ENCODE measurements around the gene UBXN4. TPM values are rescaled to one million over a fixed set of nuclear protein-coding genes. Genes with fewer than 3 reads are reported as not detected.

Gene UBXN4
- total and polyA plus RNA-seq, 2 donors (not counting 1 experiment from before 2014, with no cell fraction given) = 41.7 to 113 TPM

- peaks cover 0 to 9% (median under 1%) of the 10 kb centered on the region in 3 donors for H3K9me3 ChIP-seq (ENCODE audit: control extremely low read depth in 1 of 3, control insufficient read depth in 2 of 3, insufficient read depth in 1 of 3, low read length in 2 of 3)
- H3K79me2 ChIP-seq (ENCODE audit: control insufficient read depth, insufficient read depth, low read length) = no peaks in the 10 kb centered on the region
- 95% methylated on average over 18 of the region's 18 CpGs for WGBS (ENCODE audit: insufficient coverage)
- no peaks in the 10 kb centered on the region for H3K36me3 ChIP-seq (replicated peaks in 1 of 2; ENCODE audit: control extremely low read depth in 1 of 2, control insufficient read depth in 1 of 2, extremely low read depth in 1 of 2, insufficient read depth in 2 of 2, low read length in 1 of 2)
- no peak overlapping the region for H3K27ac ChIP-seq (ENCODE audit: low read length in 2 of 2)
- no peak overlapping the region for H3K9ac ChIP-seq (ENCODE audit: low read length)
- ChIA-PET CTCF (no interaction called here), POLR2A (no interaction called here)
- TF ChIP-seq EZH2 (IDR thresholded peaks at IDR 0.05; ENCODE audit: borderline replicate concordance, insufficient read depth, low read depth, low read length, poor library complexity, severe bottlenecking) (no peak), CTCF (IDR thresholded peaks at IDR 0.05) (no peak)
- H3K27me3 ChIP-seq (replicated peaks in 1 of 4; ENCODE audit: control extremely low read depth in 1 of 4, control insufficient read depth in 3 of 4, insufficient read depth in 4 of 4, low read length in 3 of 4) = no peaks in the 10 kb centered on the region
- no peak overlapping the region for H2AFZ ChIP-seq (ENCODE audit: insufficient read depth, low read depth, low read length, poor library complexity, severe bottlenecking)
- no peak overlapping the region for H3K4me3 ChIP-seq (ENCODE audit: control extremely low read depth in 1 of 5, extremely low read depth in 1 of 5, insufficient read depth in 1 of 5, low read depth in 2 of 5, low read length in 4 of 5)
- peaks cover 6% of the 10 kb centered on the region for H3K4me1 Mint-ChIP-seq
- no peak overlapping the region for H3K4me2 ChIP-seq (replicated peaks; ENCODE audit: low read depth, low read length, poor library complexity, severe bottlenecking)
- no peaks in the 10 kb centered on the region for H4K20me1 ChIP-seq (ENCODE audit: control insufficient read depth, insufficient read depth, low read length, poor library complexity, severe bottlenecking)
- no peak overlapping the region for H3K27ac Mint-ChIP-seq
- H3K27me3 Mint-ChIP-seq = peaks cover 7% of the 10 kb centered on the region
- no peak for DNase-seq
- no peak for ATAC-seq (ENCODE audit: low read depth)
- peaks cover 3% of the 10 kb centered on the region for H3K9me3 Mint-ChIP-seq (ENCODE audit: insufficient read depth)
- H3K4me1 ChIP-seq (ENCODE audit: control insufficient read depth in 2 of 2, insufficient read depth in 2 of 2, low read length in 2 of 2) = peaks cover 0 to 7% of the 10 kb centered on the region in 2 donors
- H3K4me3 Mint-ChIP-seq = no peak overlapping the region
- intact Hi-C loops (cut with micrococcal nuclease) = no loop called here
Observed at GRCh38 chr2:135817466-135817865, 75.8 kb downstream of the UBXN4 start.

GRCh38 chr2:135817951-135818350 is 76.3 kb downstream of the UBXN4 start:
- H3K79me2 ChIP-seq (ENCODE audit: control insufficient read depth, insufficient read depth, low read length) = no peaks in the 10 kb centered on the region
- CTCF ChIA-PET = no interaction called here
- no peak for TF ChIP-seq CTCF (IDR thresholded peaks at IDR 0.05)
- no peaks in the 10 kb centered on the region for H4K20me1 ChIP-seq (ENCODE audit: control insufficient read depth, insufficient read depth, low read length, poor library complexity, severe bottlenecking)
- Mint-ChIP-seq H3K27me3 (peaks cover 7% of the 10 kb centered on the region), H3K4me3 (no peak overlapping the region), H3K27ac (no peak overlapping the region), H3K9me3 (ENCODE audit: insufficient read depth) (peaks cover 7% of the 10 kb centered on the region), H3K4me1 (peaks cover 6% of the 10 kb centered on the region)
- ATAC-seq (ENCODE audit: low read depth) = no peak
- no peak overlapping the region for H3K9ac ChIP-seq (ENCODE audit: low read length)
- no peak overlapping the region for H2AFZ ChIP-seq (ENCODE audit: insufficient read depth, low read depth, low read length, poor library complexity, severe bottlenecking)
- DNase-seq = no peak
- H3K4me1 ChIP-seq (ENCODE audit: control insufficient read depth in 2 of 2, insufficient read depth in 2 of 2, low read length in 2 of 2) = peaks cover 0 to 7% of the 10 kb centered on the region in 2 donors
- no peak overlapping the region for H3K4me3 ChIP-seq (ENCODE audit: control extremely low read depth in 1 of 5, extremely low read depth in 1 of 5, insufficient read depth in 1 of 5, low read depth in 2 of 5, low read length in 4 of 5)
- H3K9me3 ChIP-seq (ENCODE audit: control extremely low read depth in 1 of 3, control insufficient read depth in 2 of 3, insufficient read depth in 1 of 3, low read length in 2 of 3) = peaks cover 0 to 12% (median 5%) of the 10 kb centered on the region in 3 donors
- H3K27me3 ChIP-seq (replicated peaks in 1 of 4; ENCODE audit: control extremely low read depth in 1 of 4, control insufficient read depth in 3 of 4, insufficient read depth in 4 of 4, low read length in 3 of 4) = no peaks in the 10 kb centered on the region
- 72% methylated on average over 4 of the region's 4 CpGs for WGBS (ENCODE audit: insufficient coverage)
- no peaks in the 10 kb centered on the region for H3K36me3 ChIP-seq (replicated peaks in 1 of 2; ENCODE audit: control extremely low read depth in 1 of 2, control insufficient read depth in 1 of 2, extremely low read depth in 1 of 2, insufficient read depth in 2 of 2, low read length in 1 of 2)
- H3K4me2 ChIP-seq (replicated peaks; ENCODE audit: low read depth, low read length, poor library complexity, severe bottlenecking) = no peak overlapping the region
- no peak overlapping the region for H3K27ac ChIP-seq (ENCODE audit: low read length in 2 of 2)
- intact Hi-C loops (cut with micrococcal nuclease) = no loop called here
- POLR2A ChIA-PET = no interaction called here
